Right hindlimb (tissue), 1 donor: ENCODE data around the gene PDIA2.
"Not testable (repeated sequence)": the region's sequence is repeated elsewhere in the genome, so short reads cannot be mapped to it uniquely, and the experiment has no call there.

Source experiments
- DNase-seq: peaks from one replicate; pipeline ENCODE4 v3.0.0-alpha.2; 2018

The PDIA2 gene, protein sequence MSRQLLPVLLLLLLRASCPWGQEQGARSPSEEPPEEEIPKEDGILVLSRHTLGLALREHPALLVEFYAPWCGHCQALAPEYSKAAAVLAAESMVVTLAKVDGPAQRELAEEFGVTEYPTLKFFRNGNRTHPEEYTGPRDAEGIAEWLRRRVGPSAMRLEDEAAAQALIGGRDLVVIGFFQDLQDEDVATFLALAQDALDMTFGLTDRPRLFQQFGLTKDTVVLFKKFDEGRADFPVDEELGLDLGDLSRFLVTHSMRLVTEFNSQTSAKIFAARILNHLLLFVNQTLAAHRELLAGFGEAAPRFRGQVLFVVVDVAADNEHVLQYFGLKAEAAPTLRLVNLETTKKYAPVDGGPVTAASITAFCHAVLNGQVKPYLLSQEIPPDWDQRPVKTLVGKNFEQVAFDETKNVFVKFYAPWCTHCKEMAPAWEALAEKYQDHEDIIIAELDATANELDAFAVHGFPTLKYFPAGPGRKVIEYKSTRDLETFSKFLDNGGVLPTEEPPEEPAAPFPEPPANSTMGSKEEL

GRCh38 chr16:283033-283805 lies at the start of gene PDIA2:
Gene PDIA2 (plus strand): TSS chr16:283164. CDS start chr16:283170, 6 bp downstream.
- no peak for DNase-seq

GRCh38 chr16:234468-235305 lies 48.3 kb upstream of the PDIA2 start, which contains the start of gene FAM234A:
Gene FAM234A (plus strand): TSS chr16:234821. CDS start chr16:254414, 19,593 bp downstream.
- peak; percentile 94 for DNase-seq

GRCh38 chr16:239948-240277 lies 43.1 kb upstream of the PDIA2 start:
- DNase-seq, result no peak

- no peak for DNase-seq
Measured at GRCh38 chr16:240559-240958, 42.4 kb upstream of the PDIA2 start.

GRCh38 chr16:242281-242680 lies 40.7 kb upstream of the PDIA2 start:
- DNase-seq, result no peak

GRCh38 chr16:243348-243747 lies 39.6 kb upstream of the PDIA2 start:
- no peak for DNase-seq

- DNase-seq, result no peak
Measured at GRCh38 chr16:245105-245504, 37.9 kb upstream of the PDIA2 start.

DNA sequence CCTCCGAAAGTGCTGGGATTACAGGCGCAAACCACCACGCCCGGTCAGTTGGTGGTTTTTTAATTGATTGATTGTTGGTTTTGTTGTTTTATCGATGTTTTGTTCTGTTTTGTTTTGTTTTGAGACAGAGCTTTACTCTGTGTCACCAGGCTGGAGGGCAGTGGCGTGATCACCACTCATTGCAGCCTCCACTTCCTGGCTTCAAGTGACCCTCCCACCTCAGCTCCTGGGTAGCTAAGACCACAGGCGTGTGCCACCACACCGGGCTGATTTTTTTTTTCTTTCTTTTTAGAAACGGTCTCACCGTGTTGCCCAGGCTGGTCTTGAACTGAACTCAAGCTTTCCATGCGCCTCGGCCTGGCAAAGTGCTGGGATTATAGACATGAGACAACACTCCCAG lies 35.9 kb upstream of the PDIA2 start:
- no peak for DNase-seq

DNA sequence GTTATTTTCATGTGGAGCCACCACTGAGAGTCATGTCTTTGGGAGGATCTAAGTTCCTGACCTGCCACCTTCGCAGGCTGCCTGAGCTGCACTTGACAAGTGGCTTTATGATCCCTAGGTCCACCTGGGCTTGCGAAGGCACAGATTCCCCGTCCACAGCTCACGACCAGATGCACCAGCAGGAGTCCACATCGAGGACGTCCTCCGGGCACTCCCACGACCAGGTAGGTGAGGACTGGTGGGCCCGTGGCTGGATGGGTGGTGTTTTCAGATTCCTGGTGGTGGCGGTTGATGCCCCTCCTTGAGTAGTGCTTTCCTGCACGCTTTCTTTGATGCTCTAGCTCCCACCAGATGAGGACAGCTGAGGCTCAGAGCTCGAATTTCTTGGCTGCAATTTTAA lies 33.5 kb upstream of the PDIA2 start:
- DNase-seq, result no peak

DNA sequence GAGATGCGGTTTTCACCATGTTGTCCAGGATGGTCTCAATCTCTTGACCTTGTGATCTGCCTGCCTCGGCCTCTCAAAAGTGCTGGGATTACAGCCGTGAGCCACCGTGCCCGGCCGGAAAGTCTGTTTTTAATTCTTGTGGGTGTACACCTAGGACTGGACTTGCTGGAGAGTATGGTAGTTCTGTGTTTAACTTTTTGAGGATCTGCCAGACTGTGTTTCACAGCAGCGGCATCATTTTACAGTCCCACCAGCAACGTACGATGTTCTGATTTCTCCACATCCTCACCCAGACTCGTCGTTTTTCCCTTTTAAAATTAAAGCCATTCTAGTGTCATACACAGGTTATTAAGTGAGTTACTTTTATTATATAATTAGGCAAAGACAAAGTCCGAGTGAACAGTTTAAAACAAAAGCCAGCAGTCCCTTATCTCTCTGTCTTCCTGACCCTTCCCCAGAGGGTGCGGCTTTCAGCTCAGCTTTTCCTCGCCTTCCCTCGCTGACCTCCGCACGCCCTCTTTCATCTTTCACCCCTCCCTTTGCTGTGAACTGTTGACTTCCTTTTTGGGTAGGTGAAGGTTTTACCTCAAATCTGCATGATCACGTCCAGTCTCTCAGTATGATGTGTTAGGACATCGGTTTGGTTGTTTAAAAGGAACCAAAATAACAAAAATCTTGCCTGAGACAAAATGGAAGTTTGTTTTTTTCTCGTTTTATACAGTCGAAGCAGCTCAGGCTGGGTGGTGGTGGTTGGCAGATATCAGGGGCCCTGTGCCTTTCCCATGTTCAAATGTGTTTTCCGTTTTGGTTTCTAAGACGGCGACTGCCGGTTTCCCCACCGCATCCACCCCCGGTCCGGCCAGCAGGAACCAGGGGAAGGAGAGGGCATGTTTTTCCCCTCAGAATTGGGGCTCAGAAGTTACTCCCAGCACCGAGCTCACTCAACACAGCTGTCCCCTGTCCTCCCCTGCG lies 30.3 kb upstream of the PDIA2 start:
- DNase-seq, result no peak

DNA sequence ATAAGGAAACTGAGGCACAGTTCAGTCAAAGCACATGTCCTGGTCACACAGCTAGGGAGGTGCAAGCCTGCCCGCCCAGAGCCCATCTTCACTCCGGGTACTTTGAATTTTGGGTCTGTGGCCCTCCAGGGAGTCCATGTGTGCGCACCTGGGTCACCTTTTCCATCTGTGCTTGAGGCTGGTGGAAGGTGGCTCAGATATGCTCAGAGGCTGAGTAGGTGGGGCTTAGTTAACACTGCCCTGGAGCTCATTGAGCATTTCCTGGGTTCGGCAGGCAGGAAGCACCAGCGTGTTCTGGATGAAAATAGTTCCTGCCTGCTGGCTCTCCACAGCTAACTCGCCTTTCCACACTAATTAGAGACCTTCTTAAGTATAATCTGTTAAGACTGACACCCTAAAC lies 29.1 kb upstream of the PDIA2 start:
- DNase-seq, result no peak

DNA sequence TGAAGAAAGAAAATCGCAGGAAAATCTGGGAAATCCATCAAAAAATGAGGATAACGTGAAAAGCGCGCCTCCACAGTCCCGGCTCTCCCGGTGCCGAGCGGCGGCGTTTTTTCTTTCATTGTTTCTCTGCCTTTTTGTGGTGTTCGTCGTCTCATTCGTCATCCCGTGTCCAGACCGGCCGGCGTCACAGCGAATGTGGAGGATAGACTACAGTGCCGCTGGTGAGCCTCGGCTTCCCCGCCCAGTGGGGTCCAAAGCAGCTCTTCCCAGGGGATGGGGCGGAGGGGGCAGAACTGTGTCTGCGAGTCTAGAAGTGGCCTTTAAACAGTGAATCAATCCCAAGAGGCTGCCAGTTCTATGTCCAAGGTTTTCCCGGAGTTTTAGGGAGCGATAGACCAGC lies 28.5 kb upstream of the PDIA2 start:
- DNase-seq, result no peak

DNA sequence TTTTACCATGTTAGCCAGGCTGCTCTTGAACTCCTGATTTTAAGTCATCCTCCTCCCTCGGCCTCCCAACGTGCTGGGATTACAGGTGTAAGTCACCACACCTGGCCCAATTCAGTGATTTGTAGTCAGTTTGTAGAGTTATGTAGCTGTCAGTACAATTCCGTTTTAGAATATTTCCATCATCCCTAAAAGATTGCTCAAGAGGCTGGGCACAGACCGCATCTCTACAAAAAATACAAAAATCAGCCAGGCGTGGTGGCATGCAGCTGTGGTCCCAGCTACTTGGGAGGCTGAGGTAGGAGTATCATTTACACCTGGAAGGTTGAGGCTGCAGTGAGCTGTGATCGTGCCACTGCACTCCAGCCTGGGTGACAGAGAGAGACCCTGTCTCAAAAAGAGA lies 27.8 kb upstream of the PDIA2 start:
- no peak for DNase-seq

GRCh38 chr16:258091-258490 lies 24.9 kb upstream of the PDIA2 start:
- not testable (repeated sequence) for DNase-seq

DNA sequence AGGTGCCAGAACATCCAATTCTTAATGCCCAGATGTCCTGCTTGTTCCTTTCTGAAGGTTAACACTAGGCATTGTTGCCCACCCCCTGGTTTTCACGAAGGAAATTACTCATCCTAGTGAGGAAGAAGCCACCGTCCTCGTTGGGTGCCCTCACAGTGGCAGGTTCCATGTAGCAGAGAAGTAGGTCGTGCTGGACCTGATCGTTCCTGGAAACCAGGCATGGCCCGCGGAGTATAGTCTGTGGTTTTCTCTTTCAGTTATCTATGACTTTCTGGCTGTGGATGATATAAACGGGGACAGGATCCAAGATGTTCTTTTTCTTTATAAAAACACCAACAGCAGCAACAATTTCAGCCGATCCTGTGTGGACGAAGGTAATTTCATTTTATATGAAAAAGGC lies 23.7 kb upstream of the PDIA2 start:
- no peak for DNase-seq

- no peak for DNase-seq
Measured at GRCh38 chr16:259814-260253, 23.1 kb upstream of the PDIA2 start.

- DNase-seq, result no peak
Measured at GRCh38 chr16:260326-260725, 22.6 kb upstream of the PDIA2 start.

- no peak for DNase-seq
Measured at GRCh38 chr16:261031-261691, 21.8 kb upstream of the PDIA2 start.

DNA sequence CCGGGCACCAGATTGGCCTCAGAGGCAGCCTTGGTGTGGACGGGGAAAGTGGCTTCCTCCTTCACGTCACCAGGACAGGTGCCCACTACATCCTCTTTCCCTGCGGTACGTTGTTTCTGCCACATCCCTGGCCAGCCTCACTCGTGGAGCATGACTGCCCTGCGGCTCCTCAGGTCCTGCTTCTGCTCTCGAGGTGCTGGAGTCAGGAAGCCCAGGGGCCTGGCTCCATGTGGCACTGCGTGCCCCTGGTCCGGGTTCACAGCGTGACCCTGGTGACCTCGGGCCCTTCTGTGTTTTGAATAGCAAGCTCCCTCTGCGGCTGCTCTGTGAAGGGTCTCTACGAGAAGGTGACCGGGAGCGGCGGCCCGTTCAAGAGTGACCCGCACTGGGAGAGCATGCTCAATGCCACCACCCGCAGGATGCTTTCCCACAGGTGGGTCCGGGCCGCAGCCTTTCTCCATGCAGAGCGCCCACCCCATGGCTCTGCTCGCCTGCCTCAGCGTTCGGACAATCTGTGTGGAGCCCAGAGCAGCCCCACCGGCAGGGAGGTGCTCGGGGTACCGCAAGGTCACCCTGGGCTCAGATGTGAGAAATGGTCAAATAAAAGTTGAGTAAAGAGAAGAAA lies 20.7 kb upstream of the PDIA2 start:
- no peak for DNase-seq

- DNase-seq, result no peak
Measured at GRCh38 chr16:263182-263774, 19.7 kb upstream of the PDIA2 start.
